ENCODE results near the gene VPS41.

GRCh38 chr7:38727184-38727940, 181.6 kb downstream of the VPS41 start:
- TF ChIP-seq POLR2A (IDR thresholded peaks at IDR 0.05; ENCODE audit: low read length) (no peak), GATA1 (IDR thresholded peaks at IDR 0.05; ENCODE audit: low read depth, low read length) (no peak)

Measured in erythroblast (primary cell).